SJSA1 (cell line): ENCODE results near the gene CDNF. TPM values are rescaled to one million over a fixed set of nuclear protein-coding genes. Genes with fewer than 3 reads are reported as not detected.

ENCODE experiments used
- DNase-seq, 2 experiments: peaks; one replicate each; pipeline ENCODE4 v3.0.0-alpha.2; 2015 to 2020; ENCODE audit warnings: low spot score in 2 of 2, low read depth in 1 of 2
- H3K27ac ChIP-seq: fragments of 250-450 bp; sonication (Bioruptor Pico); 2 replicates; pipeline ENCODE4 v1.5.1; 2020; ENCODE audit warnings: mild to moderate bottlenecking, moderate library complexity
- H3K27me3 ChIP-seq: fragments of 250-450 bp; sonication (Bioruptor Pico); replicated peaks from 2 replicates; pipeline ENCODE4 v1.5.1; 2020; ENCODE audit warnings: mild to moderate bottlenecking, moderate library complexity
- H3K36me3 ChIP-seq: fragments of 250-450 bp; sonication (Bioruptor Pico); 2 replicates; pipeline ENCODE4 v1.5.1; 2020; ENCODE audit warnings: mild to moderate bottlenecking
- H3K4me1 ChIP-seq: fragments of 250-450 bp; sonication (Bioruptor Pico); replicated peaks from 2 replicates; pipeline ENCODE4 v1.6.1; 2021; ENCODE audit warnings: mild to moderate bottlenecking
- H3K4me3 ChIP-seq: fragments of 250-450 bp; sonication (Bioruptor Pico); 2 replicates; pipeline ENCODE4 v1.5.1; 2020; ENCODE audit warnings: mild to moderate bottlenecking
- H3K9me3 ChIP-seq: fragments of 250-450 bp; sonication (Bioruptor Pico); replicated peaks from 2 replicates; pipeline ENCODE4 v1.5.1; 2020; ENCODE audit warnings: mild to moderate bottlenecking
- total RNA-seq: library from RNA; depleted of rRNA; stranded (reverse); fragments of >200 nt; shearing (Covaris generic); gene quantifications from 2 replicates; pipeline ENCODE4 v1.2.3, GENCODE V29; 2014

Gene CDNF
- total RNA-seq, 1 experiment from 2014 or later: 0.29 TPM

GRCh38 chr10:14798636-14799035 lies 39.2 kb downstream of the CDNF start:
- Histone ChIP-seq H3K4me1 (no peaks in the 10 kb centered on the region), H3K27ac (no peak overlapping the region), H3K4me3 (no peak overlapping the region), H3K36me3 (no peaks in the 10 kb centered on the region), H3K27me3 (no peaks in the 10 kb centered on the region; the same call in 1 of the 2 replicates), H3K9me3 (no peaks in the 10 kb centered on the region)
- no peak for DNase-seq

GRCh38 chr10:14787938-14788337 lies 49.9 kb downstream of the CDNF start:
- Histone ChIP-seq H3K36me3 (no peaks in the 10 kb centered on the region), H3K27me3 (no peaks in the 10 kb centered on the region), H3K9me3 (no peaks in the 10 kb centered on the region), H3K4me1 (peaks cover 2% of the 10 kb centered on the region), H3K27ac (no peak overlapping the region), H3K4me3 (no peak overlapping the region)
- no peak for DNase-seq

- H3K4me1 ChIP-seq: peaks cover 11% of the 10 kb centered on the region
- H3K4me3 ChIP-seq: no peak overlapping the region
- no peak overlapping the region for H3K27ac ChIP-seq
- no peaks in the 10 kb centered on the region for H3K36me3 ChIP-seq
- no peaks in the 10 kb centered on the region for H3K9me3 ChIP-seq
- no peaks in the 10 kb centered on the region for H3K27me3 ChIP-seq
- DNase-seq: no peak
Measured at GRCh38 chr10:14784459-14785055, 53.3 kb downstream of the CDNF start.

- Histone ChIP-seq H3K27ac (peak overlapping the region; percentile 17; the same call in 1 of the 2 replicates), H3K4me1 (peaks cover 24% of the 10 kb centered on the region), H3K27me3 (no peaks in the 10 kb centered on the region), H3K36me3 (no peaks in the 10 kb centered on the region), H3K9me3 (no peaks in the 10 kb centered on the region), H3K4me3 (no peak overlapping the region)
- peak; percentile 41 to 56 for DNase-seq
Measured at GRCh38 chr10:14782691-14783363, 55.0 kb downstream of the CDNF start.

- Histone ChIP-seq H3K9me3 (no peaks in the 10 kb centered on the region), H3K4me1 (peaks cover 24% of the 10 kb centered on the region), H3K4me3 (no peak overlapping the region), H3K36me3 (no peaks in the 10 kb centered on the region), H3K27ac (no peak overlapping the region), H3K27me3 (no peaks in the 10 kb centered on the region)
- no peak for DNase-seq
Measured at GRCh38 chr10:14781763-14782162, 56.1 kb downstream of the CDNF start.

- H3K27me3 ChIP-seq: no peaks in the 10 kb centered on the region
- no peaks in the 10 kb centered on the region for H3K36me3 ChIP-seq
- H3K4me1 ChIP-seq: peaks cover 24% of the 10 kb centered on the region
- H3K9me3 ChIP-seq: no peaks in the 10 kb centered on the region
- no peak overlapping the region for H3K27ac ChIP-seq
- H3K4me3 ChIP-seq: no peak overlapping the region
- DNase-seq: peak in 1 of 2 experiments; percentile 39
Measured at GRCh38 chr10:14779001-14779651, 58.7 kb downstream of the CDNF start.

- Histone ChIP-seq H3K4me3 (no peak overlapping the region), H3K36me3 (no peaks in the 10 kb centered on the region), H3K9me3 (no peaks in the 10 kb centered on the region), H3K27me3 (no peaks in the 10 kb centered on the region), H3K27ac (no peak overlapping the region), H3K4me1 (peaks cover 17% of the 10 kb centered on the region)
- no peak for DNase-seq
Measured at GRCh38 chr10:14776546-14776945, 61.3 kb downstream of the CDNF start.

- no peaks in the 10 kb centered on the region for H3K9me3 ChIP-seq
- H3K4me3 ChIP-seq: no peak overlapping the region
- no peak overlapping the region for H3K27ac ChIP-seq
- H3K4me1 ChIP-seq: peaks cover 17% of the 10 kb centered on the region
- no peaks in the 10 kb centered on the region for H3K36me3 ChIP-seq
- DNase-seq: no peak
- no peaks in the 10 kb centered on the region for H3K27me3 ChIP-seq
Measured at GRCh38 chr10:14775656-14776055, 62.2 kb downstream of the CDNF start.

GRCh38 chr10:14774797-14775196 lies 63.0 kb downstream of the CDNF start, which contains the start of gene FAM107B:
TSS of gene FAM107B (minus strand) at chr10:14774897. CDS start at chr10:14774663, 234 bp downstream.
- Histone ChIP-seq H3K4me1 (peaks cover 15% of the 10 kb centered on the region), H3K9me3 (no peaks in the 10 kb centered on the region), H3K4me3 (no peak within 1 kb of the TSS), H3K27me3 (no peaks in the 10 kb centered on the region), H3K36me3 (no peaks in the 10 kb centered on the region), H3K27ac (no peak within 1 kb of the TSS)
- DNase-seq: no peak

GRCh38 chr10:14774214-14774580 lies 63.6 kb downstream of the CDNF start:
- H3K4me1 ChIP-seq: peaks cover 9% of the 10 kb centered on the region
- no peaks in the 10 kb centered on the region for H3K36me3 ChIP-seq
- no peak for DNase-seq
- H3K4me3 ChIP-seq: no peak overlapping the region
- no peaks in the 10 kb centered on the region for H3K27me3 ChIP-seq
- no peaks in the 10 kb centered on the region for H3K9me3 ChIP-seq
- H3K27ac ChIP-seq: no peak overlapping the region

- H3K27me3 ChIP-seq: no peaks in the 10 kb centered on the region
- DNase-seq: no peak
- H3K4me3 ChIP-seq: no peak overlapping the region
- H3K4me1 ChIP-seq: peaks cover 4% of the 10 kb centered on the region
- no peaks in the 10 kb centered on the region for H3K36me3 ChIP-seq
- H3K27ac ChIP-seq: no peak overlapping the region
- H3K9me3 ChIP-seq: no peaks in the 10 kb centered on the region
Measured at GRCh38 chr10:14773551-14774213, 64.2 kb downstream of the CDNF start.

GRCh38 chr10:14772399-14772798 lies 65.4 kb downstream of the CDNF start:
- Histone ChIP-seq H3K4me1 (no peaks in the 10 kb centered on the region), H3K9me3 (no peaks in the 10 kb centered on the region), H3K27me3 (no peaks in the 10 kb centered on the region), H3K4me3 (no peak overlapping the region), H3K27ac (no peak overlapping the region), H3K36me3 (no peaks in the 10 kb centered on the region)
- no peak for DNase-seq

GRCh38 chr10:14770927-14771326 lies 66.9 kb downstream of the CDNF start:
- H3K27ac ChIP-seq: no peak overlapping the region
- H3K27me3 ChIP-seq: no peaks in the 10 kb centered on the region
- H3K4me3 ChIP-seq: no peak overlapping the region
- H3K4me1 ChIP-seq: no peaks in the 10 kb centered on the region
- H3K9me3 ChIP-seq: no peaks in the 10 kb centered on the region
- no peak for DNase-seq
- no peaks in the 10 kb centered on the region for H3K36me3 ChIP-seq
